CD8-positive, alpha-beta memory T cell (primary cell): ENCODE data around the gene EPHX1. TPM values are rescaled to one million over a fixed set of nuclear protein-coding genes. Genes with fewer than 3 reads are reported as not detected.
A peak's percentile ranks its signal among the peaks of the same experiment; 100 is the strongest.

Experiments used
- CTCF ChIA-PET: fragments of 350-600 bp; sonication (Branson Sonifier 250); formaldehyde crosslinking; loops from one replicate; lab custom pipeline; 2021; ENCODE audit warnings: antibody characterized with exemption; lab: Charles Lee
- POLR2A ChIA-PET: fragments of 350-600 bp; sonication (Branson Sonifier 250); formaldehyde crosslinking; loops from one replicate; lab custom pipeline; 2021; ENCODE audit warnings: antibody characterized with exemption; lab: Charles Lee
- DNase-seq, 5 donors: peaks; one replicate each; pipeline versions ENCODE4 v3.0.0 to v3.0.0-alpha.2; 2020 to 2022; ENCODE audit warnings: mixed read lengths in 1 of 5
- H3K27ac ChIP-seq: one replicate; pipeline ENCODE4 v1.7.0; 2013; ENCODE audit warnings: low read depth, mild to moderate bottlenecking, low read length, moderate library complexity
- H3K27me3 ChIP-seq: 2 replicates; pipeline ENCODE4 v1.7.0; 2013; ENCODE audit warnings: low read length, mild to moderate bottlenecking; ENCODE audit not compliant: insufficient read depth, poor library complexity, severe bottlenecking
- H3K36me3 ChIP-seq: 2 replicates; pipeline ENCODE4 v1.7.0; 2013; ENCODE audit warnings: mild to moderate bottlenecking, low read length, moderate library complexity; ENCODE audit not compliant: insufficient read depth
- H3K4me1 ChIP-seq: 2 replicates; pipeline ENCODE4 v1.7.0; 2013; ENCODE audit warnings: mild to moderate bottlenecking, low read length, moderate library complexity; ENCODE audit not compliant: insufficient read depth
- H3K4me3 ChIP-seq: 2 replicates; pipeline ENCODE4 v1.7.0; 2013; ENCODE audit warnings: mild to moderate bottlenecking, low read length
- H3K9me3 ChIP-seq: 2 replicates; pipeline ENCODE4 v1.7.0; 2013; ENCODE audit warnings: mild to moderate bottlenecking, low read length
- H3K27ac Mint-ChIP-seq, 8 donors: one replicate each; pipeline ENCODE4 v1.8.0; 2020 to 2021; ENCODE audit warnings: mixed read lengths in 8 of 8, mild to moderate bottlenecking in 6 of 8, inconsistent platforms in 3 of 8, moderate library complexity in 3 of 8
- H3K27me3 Mint-ChIP-seq, 2 donors: one replicate each; pipeline ENCODE4 v1.8.0; 2020 to 2021; ENCODE audit warnings: mixed read lengths in 2 of 2, mild to moderate bottlenecking in 1 of 2, moderate library complexity in 1 of 2
- H3K36me3 Mint-ChIP-seq, 3 donors: one replicate each; pipeline ENCODE4 v1.8.0; 2020 to 2021; ENCODE audit warnings: mixed read lengths in 3 of 3, inconsistent platforms in 1 of 3, mild to moderate bottlenecking in 1 of 3
- H3K4me1 Mint-ChIP-seq, 3 donors: one replicate each; pipeline ENCODE4 v1.8.0; 2020 to 2021; ENCODE audit warnings: mixed read lengths in 3 of 3, inconsistent platforms in 1 of 3, mild to moderate bottlenecking in 1 of 3
- H3K4me3 Mint-ChIP-seq, 7 donors: one replicate each; pipeline ENCODE4 v1.8.0; 2020 to 2021; ENCODE audit warnings: mixed read lengths in 7 of 7, mild to moderate bottlenecking in 6 of 7, moderate library complexity in 4 of 7, inconsistent platforms in 2 of 7
- H3K9me3 Mint-ChIP-seq, 5 donors: one replicate each; pipeline ENCODE4 v1.8.0; 2020 to 2022; ENCODE audit warnings: mixed read lengths in 5 of 5, mild to moderate bottlenecking in 3 of 5, moderate library complexity in 2 of 5, inconsistent platforms in 1 of 5
- polyA plus RNA-seq: library from polyadenylated mRNA; unstranded; fragments of 300-500 nt; fragmentation: Illumina TruSeq; gene quantifications from one replicate; pipeline ENCODE4 v1.2.3, GENCODE V29; 2021
- total RNA-seq, 2 experiments: library from RNA; stranded (reverse); gene quantifications; one replicate each; pipeline ENCODE4 v1.2.3, GENCODE V29; 2021

Gene EPHX1
- total and polyA plus RNA-seq, 3 experiments from 2014 or later = 1.8 to 3.0 (median 2.2) TPM

DNA sequence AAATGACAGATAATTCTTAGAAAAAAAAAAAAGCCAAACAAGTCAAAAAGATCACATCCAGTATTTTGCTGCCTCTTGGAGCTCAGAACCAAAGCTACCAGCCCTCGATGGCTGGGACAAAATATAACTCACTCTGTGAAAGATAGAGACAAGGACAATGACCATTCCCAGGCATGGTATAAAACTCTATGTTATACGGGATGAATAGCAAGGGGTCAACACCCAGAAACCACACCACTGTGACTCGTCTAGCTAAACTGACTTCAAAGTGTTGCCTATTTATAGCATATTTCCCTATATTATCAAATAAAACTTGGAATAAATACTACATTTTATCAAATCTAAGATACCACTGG, 62.1 kb downstream of the EPHX1 start:
- Mint-ChIP-seq H3K4me1 (peaks cover 61 to 75% (median 74%) of the 10 kb centered on the region in 3 donors), H3K9me3 (no peaks in the 10 kb centered on the region), H3K27ac (peak overlapping the region in 6 of 8 donors; percentile 47 to 83 (median 72)), H3K27me3 (no peaks in the 10 kb centered on the region), H3K4me3 (peak overlapping the region in 2 of 7 donors; percentile 26 to 33), H3K36me3 (peaks cover 4 to 90% (median 18%) of the 10 kb centered on the region in 3 donors)
- peaks cover 79% of the 10 kb centered on the region for H3K36me3 ChIP-seq
- ChIA-PET CTCF (interaction anchor here (1.4 kb wide), 1 partner anchor 10 kb away, joined by 7 read pairs; the partner anchor contains the start of gene TMEM63A), POLR2A (interaction anchor here (1.2 to 1.5 kb wide), 2 partner anchors 9 to 26 kb away, joined by 4 to 6 read pairs; no protein-coding TSS in a partner anchor)
- H3K9me3 ChIP-seq = no peaks in the 10 kb centered on the region
- no peak overlapping the region for H3K4me3 ChIP-seq
- DNase-seq = no peak
- no peak overlapping the region for H3K27ac ChIP-seq
- H3K27me3 ChIP-seq = no peaks in the 10 kb centered on the region
- H3K4me1 ChIP-seq = peaks cover 37% of the 10 kb centered on the region

DNA sequence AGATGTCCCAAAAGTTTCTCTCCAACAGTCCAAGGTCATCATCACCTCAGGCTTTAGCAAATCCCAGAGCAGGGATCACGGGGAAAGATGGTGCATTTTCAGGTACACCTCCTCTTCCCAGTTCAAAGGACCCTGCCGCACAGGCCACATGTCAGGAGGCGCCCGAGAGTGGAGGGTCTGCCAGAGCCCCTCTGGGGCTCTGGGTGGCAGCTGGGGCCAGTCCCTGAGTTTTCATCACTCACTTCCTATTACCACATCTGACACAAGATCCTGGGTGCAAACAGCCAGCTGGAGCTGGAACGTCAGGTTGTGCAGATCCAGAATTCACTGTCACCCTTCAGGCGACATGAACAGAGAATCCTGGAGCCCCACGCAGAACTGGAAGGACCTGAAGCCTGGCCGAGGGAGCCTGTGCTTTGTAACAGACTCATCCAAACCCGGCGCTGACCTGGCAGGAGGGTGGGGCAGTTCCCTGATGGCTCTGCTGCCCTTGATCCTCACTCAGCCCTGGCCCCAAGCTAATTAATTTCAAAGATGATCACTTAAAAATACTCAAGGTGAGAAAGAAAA, 63.4 kb downstream of the EPHX1 start:
- Mint-ChIP-seq H3K27me3 (no peaks in the 10 kb centered on the region), H3K4me1 (peaks cover 62 to 75% (median 74%) of the 10 kb centered on the region in 3 donors), H3K27ac (peak overlapping the region in 7 of 8 donors; percentile 24 to 79 (median 59)), H3K36me3 (peaks cover 4 to 90% (median 20%) of the 10 kb centered on the region in 3 donors), H3K4me3 (peak overlapping the region in 1 of 7 donors; percentile 49), H3K9me3 (no peaks in the 10 kb centered on the region)
- ChIA-PET POLR2A (interaction anchor here (0.6 to 0.7 kb wide), 4 partner anchors 8 to 327 kb away, joined by 3 to 15 read pairs (median 4); no protein-coding TSS in a partner anchor), CTCF (interaction anchor here (0.8 to 1.3 kb wide), 2 partner anchors 9 to 96 kb away, joined by 3 read pairs; partner anchors contain the start of gene SRP9)
- Histone ChIP-seq H3K36me3 (peaks cover 79% of the 10 kb centered on the region), H3K4me3 (no peak overlapping the region), H3K9me3 (no peaks in the 10 kb centered on the region), H3K27me3 (no peaks in the 10 kb centered on the region), H3K27ac (no peak overlapping the region), H3K4me1 (peaks cover 38% of the 10 kb centered on the region)
- no peak for DNase-seq

DNA sequence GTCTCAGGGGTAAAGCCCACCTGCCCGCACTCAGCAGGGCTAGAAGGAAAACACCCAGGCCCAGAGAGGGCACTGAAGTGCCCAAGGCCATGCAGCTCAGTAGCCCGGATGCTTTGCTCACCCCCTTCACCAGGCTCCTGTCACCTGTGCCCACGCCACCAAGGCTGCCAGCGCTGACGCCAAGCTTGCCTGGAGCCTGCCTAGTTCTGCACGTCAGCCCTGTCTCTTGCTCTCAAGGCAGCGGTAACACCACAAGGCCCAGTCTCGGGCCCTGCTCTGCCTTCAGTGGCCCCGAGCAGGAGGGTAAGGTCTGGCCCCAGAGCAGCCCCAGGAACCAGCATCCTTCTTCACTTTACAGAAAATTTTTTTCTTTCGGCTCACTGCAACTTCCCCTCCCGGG, 64.5 kb downstream of the EPHX1 start:
- H3K27ac Mint-ChIP-seq = peak overlapping the region in 7 of 8 donors; percentile 41 to 91 (median 69)
- Histone ChIP-seq H3K36me3 (peaks cover 76% of the 10 kb centered on the region), H3K4me1 (peaks cover 49% of the 10 kb centered on the region), H3K27ac (no peak overlapping the region), H3K27me3 (no peaks in the 10 kb centered on the region), H3K9me3 (no peaks in the 10 kb centered on the region), H3K4me3 (no peak overlapping the region)
- POLR2A ChIA-PET = no interaction called here
- peaks cover 70 to 79% (median 78%) of the 10 kb centered on the region in 3 donors for H3K4me1 Mint-ChIP-seq
- H3K27me3 Mint-ChIP-seq = no peaks in the 10 kb centered on the region
- CTCF ChIA-PET = interaction anchor here (0.6 to 1.3 kb wide), 2 partner anchors 8 to 37 kb away, joined by 3 read pairs; no protein-coding TSS in a partner anchor
- DNase-seq = no peak
- no peaks in the 10 kb centered on the region for H3K9me3 Mint-ChIP-seq
- peak overlapping the region in 1 of 7 donors; percentile 7 for H3K4me3 Mint-ChIP-seq
- H3K36me3 Mint-ChIP-seq = peaks cover 4 to 91% (median 22%) of the 10 kb centered on the region in 3 donors

DNA sequence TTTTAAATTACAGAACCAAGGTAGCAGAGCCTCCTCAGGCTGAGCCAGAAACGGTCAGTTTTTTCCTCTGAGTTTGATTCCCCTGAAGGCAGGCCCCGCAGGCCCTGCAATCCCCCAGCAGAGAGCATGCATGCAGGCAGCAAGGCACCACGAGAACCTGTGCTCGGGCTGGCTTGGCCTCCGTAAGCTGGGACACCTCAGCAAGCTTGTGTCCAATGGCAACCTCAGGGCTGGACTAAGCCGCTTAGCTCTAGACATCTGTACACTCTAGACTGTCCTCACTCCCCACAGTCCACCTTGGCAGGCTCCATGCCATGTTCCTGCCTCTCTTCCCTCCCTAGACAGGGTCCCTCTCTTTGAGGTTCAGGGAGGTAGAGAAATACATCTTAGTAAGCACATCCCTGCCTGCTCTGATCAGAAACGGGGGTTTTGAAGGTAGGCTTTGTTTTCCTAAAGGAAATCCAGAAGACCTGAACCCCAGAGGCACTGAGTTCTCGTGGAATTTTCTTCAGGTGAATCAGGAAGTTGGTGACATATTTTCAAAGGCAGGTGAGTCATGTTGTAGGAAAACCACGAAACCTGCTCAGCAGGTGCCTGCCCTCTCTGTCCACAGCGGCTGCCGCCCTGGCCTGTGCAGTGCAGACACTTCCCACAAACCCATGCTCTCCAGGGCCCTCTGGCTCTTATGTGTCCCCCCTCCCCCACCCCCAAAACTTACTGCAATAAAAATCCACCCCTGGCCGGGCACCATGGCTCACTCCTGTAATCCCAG, 65.3 kb downstream of the EPHX1 start:
- Mint-ChIP-seq H3K36me3 (peaks cover 4 to 93% (median 22%) of the 10 kb centered on the region in 3 donors), H3K27ac (peak overlapping the region; percentile 37 to 90 (median 68)), H3K4me1 (peaks cover 78 to 87% (median 86%) of the 10 kb centered on the region in 3 donors), H3K4me3 (peak overlapping the region in 4 of 7 donors; percentile 23 to 68 (median 36)), H3K27me3 (no peaks in the 10 kb centered on the region), H3K9me3 (no peaks in the 10 kb centered on the region)
- Histone ChIP-seq H3K4me3 (no peak overlapping the region), H3K4me1 (peaks cover 57% of the 10 kb centered on the region), H3K27ac (no peak overlapping the region), H3K36me3 (peaks cover 68% of the 10 kb centered on the region), H3K27me3 (no peaks in the 10 kb centered on the region), H3K9me3 (no peaks in the 10 kb centered on the region)
- ChIA-PET CTCF (interaction anchor here (0.6 to 2.1 kb wide), 3 partner anchors 16 to 36 kb away, joined by 3 to 10 read pairs (median 5); no protein-coding TSS in a partner anchor), POLR2A (no interaction called here)
- no peak for DNase-seq

DNA sequence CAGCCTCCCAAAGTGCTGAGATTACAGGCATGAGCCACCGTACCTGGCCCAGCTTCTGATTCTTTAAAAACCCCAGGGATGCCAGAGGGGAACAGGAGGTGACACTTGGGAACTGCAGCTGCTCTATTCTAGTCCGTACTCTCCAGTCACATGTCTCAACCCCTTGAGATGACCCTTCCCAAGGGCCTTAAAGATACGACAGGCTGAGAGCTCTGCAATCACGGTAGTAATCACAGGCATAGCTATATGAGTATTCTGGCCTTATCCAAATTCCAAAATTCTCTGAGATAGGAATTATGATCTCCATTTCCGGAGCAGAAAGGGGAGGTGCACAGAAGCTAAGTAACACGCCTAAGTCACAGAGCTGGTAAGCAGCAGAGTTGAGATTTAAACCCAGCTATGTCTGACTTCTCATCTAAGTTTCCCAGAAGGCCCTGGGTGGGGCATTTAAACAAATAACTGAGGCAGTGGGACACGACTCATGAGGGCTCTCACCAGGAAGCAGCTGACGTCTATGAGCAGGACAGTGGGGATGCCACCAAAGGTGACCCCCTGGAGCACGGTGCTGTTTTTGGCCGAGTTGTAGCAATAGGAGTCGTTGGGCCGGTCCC, 67.1 kb downstream of the EPHX1 start:
- Histone ChIP-seq H3K36me3 (peaks cover 50% of the 10 kb centered on the region), H3K9me3 (no peaks in the 10 kb centered on the region), H3K27me3 (no peaks in the 10 kb centered on the region), H3K4me3 (no peak overlapping the region), H3K27ac (no peak overlapping the region), H3K4me1 (peaks cover 64% of the 10 kb centered on the region)
- DNase-seq = no peak
- Mint-ChIP-seq H3K27ac (peak overlapping the region in 6 of 8 donors; percentile 23 to 94 (median 90)), H3K4me3 (peak overlapping the region in 5 of 7 donors; percentile 5 to 72 (median 14)), H3K4me1 (peaks cover 76 to 85% (median 79%) of the 10 kb centered on the region in 3 donors), H3K27me3 (no peaks in the 10 kb centered on the region), H3K9me3 (no peaks in the 10 kb centered on the region), H3K36me3 (peaks cover 4 to 86% (median 16%) of the 10 kb centered on the region in 3 donors)
- POLR2A ChIA-PET = interaction anchor here (0.5 to 1.5 kb wide), 2 partner anchors 22 to 69 kb away, joined by 3 read pairs; no protein-coding TSS in a partner anchor
- CTCF ChIA-PET = interaction anchor here (0.9 to 7.9 kb wide), 9 partner anchors 10 to 402 kb away, joined by 3 to 117 read pairs (median 3); partner anchors contain the start of genes PYCR2 and SRP9

DNA sequence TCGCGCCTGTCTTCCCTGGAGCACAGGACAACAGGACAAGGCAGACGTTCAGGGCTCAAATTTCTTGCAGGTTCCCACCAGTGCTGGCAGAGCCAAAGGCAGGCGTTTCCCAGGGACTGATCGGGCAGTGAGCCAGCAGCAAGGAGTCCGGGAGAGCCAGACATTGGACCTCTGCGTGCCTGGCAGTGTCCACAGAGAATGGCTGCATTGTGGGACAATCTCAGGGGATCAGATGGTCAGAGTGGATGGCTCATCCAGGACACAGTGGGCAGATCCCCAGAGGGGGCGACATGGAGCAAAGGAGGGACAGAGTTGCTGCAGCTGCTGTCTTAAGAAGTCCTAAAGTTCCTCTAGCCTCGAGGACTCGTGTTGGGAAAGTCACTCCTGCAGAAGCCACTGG, 67.7 kb downstream of the EPHX1 start:
- H3K4me1 Mint-ChIP-seq = peaks cover 73 to 80% (median 75%) of the 10 kb centered on the region in 3 donors
- peak overlapping the region; percentile 19 to 97 (median 65) for H3K4me3 Mint-ChIP-seq
- H3K4me1 ChIP-seq = peaks cover 61% of the 10 kb centered on the region
- no peaks in the 10 kb centered on the region for H3K27me3 Mint-ChIP-seq
- peaks cover 4 to 85% (median 16%) of the 10 kb centered on the region in 3 donors for H3K36me3 Mint-ChIP-seq
- H3K27ac ChIP-seq = no peak overlapping the region
- H3K36me3 ChIP-seq = peaks cover 47% of the 10 kb centered on the region
- H3K27me3 ChIP-seq = no peaks in the 10 kb centered on the region
- peak in 1 of 5 donors; percentile 57 for DNase-seq
- no peak overlapping the region for H3K4me3 ChIP-seq
- POLR2A ChIA-PET = interaction anchor here (0.5 to 1.5 kb wide), 2 partner anchors 23 to 68 kb away, joined by 3 read pairs; no protein-coding TSS in a partner anchor
- no peaks in the 10 kb centered on the region for H3K9me3 ChIP-seq
- H3K9me3 Mint-ChIP-seq = no peaks in the 10 kb centered on the region
- H3K27ac Mint-ChIP-seq = peak overlapping the region; percentile 64 to 94 (median 90)
- CTCF ChIA-PET = interaction anchor here (0.9 to 7.9 kb wide), 9 partner anchors 11 to 403 kb away, joined by 3 to 117 read pairs (median 3); partner anchors contain the start of genes PYCR2 and SRP9

DNA sequence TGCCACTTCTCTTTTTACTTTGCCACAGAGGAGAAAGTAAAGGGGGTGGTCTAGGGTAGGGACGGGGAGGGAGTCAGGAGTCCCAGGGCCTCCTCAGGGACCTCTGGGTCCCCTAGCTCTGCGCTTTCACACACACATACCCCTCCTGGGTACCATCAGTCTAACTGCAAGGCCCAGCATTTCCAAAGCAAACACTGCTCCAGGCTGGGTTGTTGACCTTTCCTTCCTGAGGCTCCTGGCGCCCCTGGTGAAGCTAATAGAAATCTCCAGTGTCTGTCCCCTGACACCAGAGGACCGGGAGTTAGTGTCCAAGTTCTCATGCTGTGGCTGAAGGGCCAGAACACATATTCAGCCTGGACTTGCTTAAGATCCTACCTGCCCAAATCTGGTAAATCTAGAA, 68.4 kb downstream of the EPHX1 start:
- H3K27me3 Mint-ChIP-seq = no peaks in the 10 kb centered on the region
- Histone ChIP-seq H3K4me1 (peaks cover 62% of the 10 kb centered on the region), H3K36me3 (peaks cover 42% of the 10 kb centered on the region), H3K27ac (no peak overlapping the region), H3K27me3 (no peaks in the 10 kb centered on the region), H3K4me3 (peak overlapping the region; percentile 92), H3K9me3 (no peaks in the 10 kb centered on the region)
- peaks cover 4 to 82% (median 13%) of the 10 kb centered on the region in 3 donors for H3K36me3 Mint-ChIP-seq
- no peaks in the 10 kb centered on the region for H3K9me3 Mint-ChIP-seq
- POLR2A ChIA-PET = interaction anchor here (0.6 kb wide), 1 partner anchor 99 kb away, joined by 6 read pairs; no protein-coding TSS in a partner anchor
- peak overlapping the region; percentile 56 to 99 (median 97) for H3K4me3 Mint-ChIP-seq
- no peak for DNase-seq
- peaks cover 72 to 78% (median 73%) of the 10 kb centered on the region in 3 donors for H3K4me1 Mint-ChIP-seq
- CTCF ChIA-PET = interaction anchor here (0.7 to 7.9 kb wide), 4 partner anchors 19 to 404 kb away, joined by 3 to 117 read pairs (median 6); no protein-coding TSS in a partner anchor
- peak overlapping the region; percentile 78 to 94 (median 90) for H3K27ac Mint-ChIP-seq
